AG04450 (cell line): ENCODE measurements around the gene DIPK1A. TPM values are rescaled to one million over a fixed set of nuclear protein-coding genes. Genes with fewer than 3 reads are reported as not detected.

ENCODE experiments used
- CTCF ChIA-PET: fragments of 300-600, 350-600 bp; formaldehyde crosslinking; extraction: SDS; loops from one replicate; lab custom pipeline; 2022; ENCODE audit warnings: antibody characterized with exemption, inconsistent platforms; lab: Charles Lee
- POLR2A ChIA-PET: fragments of 350-600 bp; formaldehyde crosslinking; extraction: SDS; loops from one replicate; lab custom pipeline; 2021; ENCODE audit warnings: antibody characterized with exemption, inconsistent platforms; lab: Yijun Ruan, JAX
- DNase-seq: peaks from one replicate; pipeline ENCODE4 v3.0.0-alpha.2; 2011; ENCODE audit warnings: low read depth, low spot score
- H3K27ac ChIP-seq: one replicate; pipeline ENCODE4 v1.5.1; 2012; ENCODE audit warnings: low read depth, low read length, control low read depth
- H3K27me3 ChIP-seq: one replicate; pipeline ENCODE4 v1.6.0; 2012; ENCODE audit warnings: low read length; ENCODE audit not compliant: control insufficient read depth, insufficient read depth
- H3K4me3 ChIP-seq: 2 replicates; pipeline ENCODE4 v1.5.1; 2011; ENCODE audit warnings: mild to moderate bottlenecking, low read depth, low read length, control low read depth
- H3K9me3 ChIP-seq: 2 replicates; pipeline ENCODE4 v1.5.1; 2012; ENCODE audit warnings: low read length; ENCODE audit not compliant: control insufficient read depth, insufficient read depth
- polyA plus RNA-seq: library from polyadenylated mRNA; depleted of rRNA; stranded (reverse); fragments of >200 nt; gene quantifications from 2 replicates; pipeline ENCODE4 v1.2.3, GENCODE V29; 2011
- TF ChIP-seq, protein P1 (sequence below): IDR thresholded peaks from 2 replicates; pipeline ENCODE4 v1.5.1; 2011; ENCODE audit warnings: low read depth, low read length, control low read depth, inconsistent platforms

Gene DIPK1A
- polyA plus RNA-seq, 1 experiment = 50.8 TPM

- CTCF ChIA-PET = no interaction called here
- no peak overlapping the region for H3K4me3 ChIP-seq
- no peaks in the 10 kb centered on the region for H3K9me3 ChIP-seq
- POLR2A ChIA-PET = no interaction called here
- no peak for DNase-seq
- H3K27ac ChIP-seq = no peak overlapping the region
- TF ChIP-seq, protein P1, sequence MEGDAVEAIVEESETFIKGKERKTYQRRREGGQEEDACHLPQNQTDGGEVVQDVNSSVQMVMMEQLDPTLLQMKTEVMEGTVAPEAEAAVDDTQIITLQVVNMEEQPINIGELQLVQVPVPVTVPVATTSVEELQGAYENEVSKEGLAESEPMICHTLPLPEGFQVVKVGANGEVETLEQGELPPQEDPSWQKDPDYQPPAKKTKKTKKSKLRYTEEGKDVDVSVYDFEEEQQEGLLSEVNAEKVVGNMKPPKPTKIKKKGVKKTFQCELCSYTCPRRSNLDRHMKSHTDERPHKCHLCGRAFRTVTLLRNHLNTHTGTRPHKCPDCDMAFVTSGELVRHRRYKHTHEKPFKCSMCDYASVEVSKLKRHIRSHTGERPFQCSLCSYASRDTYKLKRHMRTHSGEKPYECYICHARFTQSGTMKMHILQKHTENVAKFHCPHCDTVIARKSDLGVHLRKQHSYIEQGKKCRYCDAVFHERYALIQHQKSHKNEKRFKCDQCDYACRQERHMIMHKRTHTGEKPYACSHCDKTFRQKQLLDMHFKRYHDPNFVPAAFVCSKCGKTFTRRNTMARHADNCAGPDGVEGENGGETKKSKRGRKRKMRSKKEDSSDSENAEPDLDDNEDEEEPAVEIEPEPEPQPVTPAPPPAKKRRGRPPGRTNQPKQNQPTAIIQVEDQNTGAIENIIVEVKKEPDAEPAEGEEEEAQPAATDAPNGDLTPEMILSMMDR = no peak
- H3K27me3 ChIP-seq = no peaks in the 10 kb centered on the region
These were observed 29.6 kb downstream of the DIPK1A start for GRCh38 chr1:92931691-92932090.

DNA sequence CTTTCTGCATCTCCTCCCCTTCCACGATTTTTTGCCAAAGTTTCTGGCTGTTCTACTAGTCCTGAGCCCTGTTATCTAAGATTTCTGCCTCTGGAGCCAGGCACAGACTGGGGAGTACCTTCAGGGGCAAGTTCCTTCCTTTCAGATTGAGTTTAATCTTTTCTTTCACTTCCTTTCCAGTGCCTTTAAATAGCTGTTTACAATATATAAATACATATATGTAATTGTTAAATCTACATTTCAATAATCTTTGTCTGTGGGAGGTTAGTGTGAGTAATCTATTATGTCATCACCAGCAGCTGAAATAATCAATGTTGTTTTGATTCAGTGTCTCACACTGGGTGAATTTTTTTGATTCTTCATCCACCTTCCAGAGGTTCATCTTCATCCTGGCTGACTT is 31.8 kb downstream of the DIPK1A start:
- ChIA-PET POLR2A (interaction anchor here (0.6 kb wide), 1 partner anchor 1382 kb away, joined by 6 read pairs; no protein-coding TSS in a partner anchor), CTCF (interaction anchor here (1.1 to 1.3 kb wide), 2 partner anchors 16 to 70 kb away, joined by 3 to 4 read pairs; no protein-coding TSS in a partner anchor)
- no peaks in the 10 kb centered on the region for H3K9me3 ChIP-seq
- H3K27ac ChIP-seq = no peak overlapping the region
- H3K4me3 ChIP-seq = no peak overlapping the region
- TF ChIP-seq, protein P1 = no peak
- no peaks in the 10 kb centered on the region for H3K27me3 ChIP-seq
- DNase-seq = no peak

DNA sequence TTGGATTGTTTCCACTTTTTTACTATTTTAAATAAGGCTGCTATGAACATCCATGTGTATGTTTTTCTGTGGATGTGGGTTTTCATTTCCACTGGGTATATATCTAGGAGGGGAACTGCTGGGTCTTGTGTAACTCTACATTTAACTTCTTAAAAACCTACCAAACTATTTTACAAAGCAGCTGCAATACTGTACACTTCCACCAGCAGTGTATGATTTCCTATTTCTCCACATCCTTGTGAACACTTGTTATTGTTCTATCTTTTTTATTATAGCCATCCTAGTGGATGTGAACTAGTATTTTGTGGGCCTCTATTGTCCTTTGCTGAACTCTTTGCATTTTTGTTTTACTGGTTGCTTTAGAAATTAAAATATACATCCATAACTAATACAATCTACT is 33.4 kb downstream of the DIPK1A start:
- Histone ChIP-seq H3K27me3 (no peaks in the 10 kb centered on the region), H3K4me3 (no peak overlapping the region), H3K27ac (no peak overlapping the region), H3K9me3 (no peaks in the 10 kb centered on the region)
- ChIA-PET CTCF (no interaction called here), POLR2A (no interaction called here)
- no peak for DNase-seq
- TF ChIP-seq, protein P1 = no peak

- Histone ChIP-seq H3K9me3 (no peaks in the 10 kb centered on the region), H3K27me3 (no peaks in the 10 kb centered on the region), H3K4me3 (no peak overlapping the region), H3K27ac (no peak overlapping the region)
- ChIA-PET POLR2A (no interaction called here), CTCF (interaction anchor here (0.6 kb wide), 1 partner anchor 33 kb away, joined by 3 read pairs; no protein-coding TSS in a partner anchor)
- no peak for DNase-seq
- TF ChIP-seq, protein P1 = no peak
These were observed 34.4 kb downstream of the DIPK1A start for GRCh38 chr1:92926873-92927272.

- POLR2A ChIA-PET = no interaction called here
- TF ChIP-seq, protein P1 = no peak
- H3K4me3 ChIP-seq = no peak overlapping the region
- no peak overlapping the region for H3K27ac ChIP-seq
- H3K27me3 ChIP-seq = no peaks in the 10 kb centered on the region
- H3K9me3 ChIP-seq = no peaks in the 10 kb centered on the region
- no peak for DNase-seq
- CTCF ChIA-PET = interaction anchor here (1.2 kb wide), 1 partner anchor 69 kb away, joined by 3 read pairs; no protein-coding TSS in a partner anchor
These were observed 36.8 kb downstream of the DIPK1A start for GRCh38 chr1:92924501-92924900.
